Measurements from ENCODE around the gene CARD9.
A peak's percentile ranks its signal among the peaks of the same experiment; 100 is the strongest.

The CARD9 gene

DNA sequence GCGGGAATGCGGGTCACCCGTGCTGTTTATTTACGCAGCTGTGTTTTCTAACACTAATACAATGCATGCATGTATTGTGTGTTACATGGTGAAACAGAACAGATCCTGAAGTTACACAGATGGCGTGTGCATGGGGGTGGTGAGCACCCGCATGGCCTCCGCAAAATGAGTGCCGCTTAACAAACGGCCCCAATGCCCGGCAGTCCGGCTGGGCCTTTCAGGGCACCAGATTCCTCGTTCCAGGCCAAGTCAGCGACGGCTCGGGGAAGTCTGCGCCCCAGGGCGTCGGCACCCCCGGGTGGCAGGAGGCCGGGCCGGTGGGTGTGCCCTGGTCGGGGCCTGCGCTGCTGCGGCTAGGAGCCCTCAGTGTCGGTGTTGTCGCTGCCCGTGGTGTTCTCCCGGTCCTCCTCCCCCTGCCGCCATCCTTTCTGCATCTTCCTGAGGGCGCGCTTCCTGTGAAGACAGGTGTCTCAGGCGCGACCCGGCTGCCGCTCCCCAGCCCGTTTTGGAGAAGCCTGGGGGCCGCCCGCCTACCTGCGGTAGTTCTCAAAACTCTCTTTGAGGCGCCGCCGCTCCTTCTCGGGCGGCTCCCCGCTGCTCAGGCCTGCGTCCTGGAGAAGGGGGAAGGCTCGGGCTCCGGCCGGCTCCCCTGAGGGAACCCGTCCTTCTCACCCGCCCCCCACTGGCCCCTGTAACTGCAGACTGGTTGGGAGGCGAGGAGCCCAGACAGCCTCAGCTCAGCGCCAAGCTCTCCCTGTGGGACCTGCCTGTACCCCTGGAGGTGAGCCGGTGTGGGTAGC, 9.3 kb downstream of the CARD9 start:
- peak overlapping the region; percentile 32 for H3K4me3 ChIP-seq (ENCODE audit: low read depth, low read length)
- TF ChIP-seq, protein P1, sequence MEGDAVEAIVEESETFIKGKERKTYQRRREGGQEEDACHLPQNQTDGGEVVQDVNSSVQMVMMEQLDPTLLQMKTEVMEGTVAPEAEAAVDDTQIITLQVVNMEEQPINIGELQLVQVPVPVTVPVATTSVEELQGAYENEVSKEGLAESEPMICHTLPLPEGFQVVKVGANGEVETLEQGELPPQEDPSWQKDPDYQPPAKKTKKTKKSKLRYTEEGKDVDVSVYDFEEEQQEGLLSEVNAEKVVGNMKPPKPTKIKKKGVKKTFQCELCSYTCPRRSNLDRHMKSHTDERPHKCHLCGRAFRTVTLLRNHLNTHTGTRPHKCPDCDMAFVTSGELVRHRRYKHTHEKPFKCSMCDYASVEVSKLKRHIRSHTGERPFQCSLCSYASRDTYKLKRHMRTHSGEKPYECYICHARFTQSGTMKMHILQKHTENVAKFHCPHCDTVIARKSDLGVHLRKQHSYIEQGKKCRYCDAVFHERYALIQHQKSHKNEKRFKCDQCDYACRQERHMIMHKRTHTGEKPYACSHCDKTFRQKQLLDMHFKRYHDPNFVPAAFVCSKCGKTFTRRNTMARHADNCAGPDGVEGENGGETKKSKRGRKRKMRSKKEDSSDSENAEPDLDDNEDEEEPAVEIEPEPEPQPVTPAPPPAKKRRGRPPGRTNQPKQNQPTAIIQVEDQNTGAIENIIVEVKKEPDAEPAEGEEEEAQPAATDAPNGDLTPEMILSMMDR (IDR thresholded peaks at IDR 0.05; ENCODE audit: insufficient read depth, low read depth, low read length, missing control alignments): no peak

DNA sequence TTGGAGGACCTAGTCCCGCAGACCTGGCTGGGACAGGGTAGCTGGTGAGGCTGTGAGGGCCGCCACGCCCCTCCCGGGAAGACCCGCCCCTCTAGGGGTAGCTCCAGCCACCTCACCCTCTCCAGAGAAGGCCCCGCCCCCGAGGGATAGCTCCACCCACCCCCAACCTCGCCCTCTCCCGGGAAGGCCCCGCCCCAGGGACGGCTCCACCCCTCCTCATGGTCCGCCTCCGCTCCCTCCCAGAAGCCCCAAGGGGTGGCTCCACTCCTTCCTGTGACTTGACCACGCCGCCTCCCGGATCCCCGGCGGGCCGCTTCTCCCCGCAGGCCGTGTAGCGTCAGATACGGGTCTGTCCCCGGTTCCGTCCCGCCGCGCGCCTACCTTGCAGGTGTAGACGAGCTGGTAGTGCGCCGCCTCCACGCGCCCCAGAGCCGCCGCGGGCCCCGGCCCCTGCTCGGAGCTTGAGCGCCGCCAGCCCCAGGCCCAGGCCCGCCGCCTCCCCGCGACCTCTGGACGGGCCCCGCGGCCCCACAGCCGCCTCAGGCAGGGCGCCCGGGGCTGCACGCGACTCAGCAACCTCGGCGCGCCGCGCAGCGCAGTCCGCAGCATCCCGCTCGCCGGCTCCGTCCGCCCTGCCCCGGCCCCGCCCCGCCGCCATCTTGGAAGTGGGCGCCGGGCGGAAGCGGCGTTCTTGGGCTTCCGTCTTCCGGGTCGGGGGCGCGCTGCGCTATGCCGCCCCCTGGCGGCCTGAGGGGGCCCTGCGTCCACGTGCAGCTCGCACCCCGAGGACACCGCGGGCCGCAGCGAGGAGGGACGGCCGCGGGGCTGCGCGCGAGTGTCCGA, 10.1 kb downstream of the CARD9 start, which contains the start of gene DNLZ:
DNLZ (minus strand) TSS at position 639 of the 843 bp plus-strand sequence; CDS start at position 609, 30 bp downstream.
- TF ChIP-seq, protein P1 (IDR thresholded peaks at IDR 0.05; ENCODE audit: insufficient read depth, low read depth, low read length, missing control alignments): peak; percentile 94
- peak; percentile 96 for DNase-seq (ENCODE audit: low read depth)
- H3K4me3 ChIP-seq (ENCODE audit: low read depth, low read length): peak within 1 kb of the TSS; percentile 75

More for the DNA sequence above, 9.3 kb downstream of the CARD9 start:
- no peak for DNase-seq (ENCODE audit: low read depth)

DNA sequence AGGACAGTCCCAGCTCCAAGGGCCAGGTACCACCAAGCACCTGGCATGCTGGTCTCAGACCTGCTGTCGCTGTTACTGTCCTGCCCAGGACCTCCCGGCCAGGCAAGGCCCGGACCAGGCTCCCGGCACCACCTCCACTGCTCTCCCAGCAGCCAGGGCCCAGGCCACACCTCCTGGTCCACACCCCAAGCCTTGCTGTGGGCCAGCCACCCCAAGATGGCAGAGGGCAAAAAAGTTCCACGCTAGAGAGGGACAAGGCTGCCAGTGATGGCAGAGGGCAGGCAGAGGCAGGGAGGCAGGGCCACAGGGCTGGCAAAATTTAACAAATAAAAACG, 11.1 kb downstream of the CARD9 start:
- H3K4me3 ChIP-seq (ENCODE audit: low read depth, low read length): no peak overlapping the region

DNA sequence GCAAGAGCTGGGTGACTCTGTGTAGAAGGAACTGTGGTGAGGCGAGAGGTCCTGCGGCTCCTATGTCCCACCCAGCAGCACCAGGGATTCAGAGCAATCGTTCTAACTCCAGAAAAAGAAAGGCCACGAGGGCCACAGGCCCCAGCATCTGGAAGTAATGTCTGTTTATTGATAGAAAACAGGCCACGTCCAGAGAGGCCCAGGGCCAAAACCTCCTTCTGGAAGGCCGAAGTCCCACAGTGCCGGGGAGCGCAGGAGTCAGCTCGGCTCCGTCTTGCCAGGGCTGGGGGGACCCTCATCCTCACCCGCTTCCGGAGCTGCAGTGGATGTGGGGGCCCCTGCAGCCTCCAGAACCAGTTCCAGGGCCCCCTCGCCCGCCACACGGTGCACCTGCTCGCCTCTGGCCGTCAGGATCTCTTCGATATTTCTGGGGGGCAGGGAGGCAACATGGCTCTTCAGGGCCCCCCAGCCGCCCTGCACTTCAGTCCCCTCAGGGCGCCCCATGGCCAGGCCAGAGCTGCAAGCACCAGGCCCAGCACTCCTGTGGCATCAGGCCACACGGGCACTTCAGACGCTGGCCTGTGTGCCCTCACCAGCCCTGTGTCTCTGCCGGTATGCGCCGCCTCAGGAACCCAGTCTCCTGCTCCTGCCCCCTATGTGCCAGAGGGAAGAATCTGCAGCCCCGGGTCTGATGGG, 11.6 kb downstream of the CARD9 start:
- TF ChIP-seq, protein P1 (IDR thresholded peaks at IDR 0.05; ENCODE audit: insufficient read depth, low read depth, low read length, missing control alignments): no peak
- DNase-seq (ENCODE audit: low read depth): no peak
- no peak overlapping the region for H3K4me3 ChIP-seq (ENCODE audit: low read depth, low read length)

More for the DNA sequence above, 11.1 kb downstream of the CARD9 start:
- TF ChIP-seq, protein P1 (IDR thresholded peaks at IDR 0.05; ENCODE audit: insufficient read depth, low read depth, low read length, missing control alignments): no peak
- no peak for DNase-seq (ENCODE audit: low read depth)

DNA sequence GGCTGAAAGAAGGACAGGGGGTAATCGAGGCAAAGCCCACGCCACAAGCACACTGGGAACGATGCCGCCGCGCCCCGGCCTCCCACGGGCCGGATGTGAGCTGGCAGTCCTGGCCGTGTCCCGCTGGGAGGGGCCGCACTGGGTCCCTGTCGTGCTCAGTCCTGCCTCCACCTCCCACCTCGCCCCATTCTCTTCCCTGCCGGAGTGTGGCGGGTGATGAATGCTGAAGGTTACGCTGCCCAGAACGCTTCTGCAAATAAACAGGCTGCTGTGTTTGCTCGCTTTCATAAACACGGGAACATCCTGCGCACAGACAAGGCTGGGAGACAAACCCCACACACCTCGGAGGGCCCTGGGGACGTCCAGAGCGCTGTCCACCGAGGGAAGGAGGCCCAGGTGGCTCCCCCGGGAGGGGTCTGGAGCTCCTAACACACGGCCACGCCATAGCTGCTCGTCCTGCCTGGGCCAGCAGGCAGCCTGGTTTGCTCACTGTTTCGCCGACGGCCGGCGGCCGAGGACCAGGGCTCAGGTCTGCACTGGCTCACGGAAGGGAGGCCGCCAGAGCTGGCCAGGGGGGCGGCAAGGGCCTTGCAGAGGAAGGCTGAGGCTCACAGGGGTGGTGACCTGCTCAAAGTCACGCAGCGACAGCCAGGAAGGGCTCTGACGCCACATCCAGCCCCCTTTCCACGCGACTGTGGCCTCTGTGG, 12.3 kb downstream of the CARD9 start:
- DNase-seq (ENCODE audit: low read depth): no peak
- no peak overlapping the region for H3K4me3 ChIP-seq (ENCODE audit: low read depth, low read length)
- TF ChIP-seq, protein P1 (IDR thresholded peaks at IDR 0.05; ENCODE audit: insufficient read depth, low read depth, low read length, missing control alignments): no peak

Measured in GM12865 (cell line).